GM10266 (cell line): Measurements from ENCODE around the gene CABLES1.

ENCODE experiments used
- DNase-seq: peaks from one replicate; pipeline ENCODE4 v3.0.0; 2012; ENCODE audit errors: extremely low spot score
- CTCF ChIP-seq: IDR thresholded peaks from 2 replicates; pipeline ENCODE4 v1.5.1; 2012; ENCODE audit warnings: mild to moderate bottlenecking, low read depth; ENCODE audit not compliant: control insufficient read depth, insufficient read depth; ENCODE audit errors: missing control alignments

The CABLES1 gene

GRCh38 chr18:23235860-23236259 is 100.6 kb downstream of the CABLES1 start:
- DNase-seq, result no peak
- TF ChIP-seq CTCF, result no peak

- TF ChIP-seq CTCF, result no peak
- DNase-seq, result no peak
Measured at GRCh38 chr18:23236876-23237468, 101.7 kb downstream of the CABLES1 start.

GRCh38 chr18:23237524-23238151 is 102.4 kb downstream of the CABLES1 start:
- peak; percentile 37 for TF ChIP-seq CTCF
- peak; percentile 68 for DNase-seq

- no peak for DNase-seq
Measured at GRCh38 chr18:23238152-23238531, 102.9 kb downstream of the CABLES1 start.

DNA sequence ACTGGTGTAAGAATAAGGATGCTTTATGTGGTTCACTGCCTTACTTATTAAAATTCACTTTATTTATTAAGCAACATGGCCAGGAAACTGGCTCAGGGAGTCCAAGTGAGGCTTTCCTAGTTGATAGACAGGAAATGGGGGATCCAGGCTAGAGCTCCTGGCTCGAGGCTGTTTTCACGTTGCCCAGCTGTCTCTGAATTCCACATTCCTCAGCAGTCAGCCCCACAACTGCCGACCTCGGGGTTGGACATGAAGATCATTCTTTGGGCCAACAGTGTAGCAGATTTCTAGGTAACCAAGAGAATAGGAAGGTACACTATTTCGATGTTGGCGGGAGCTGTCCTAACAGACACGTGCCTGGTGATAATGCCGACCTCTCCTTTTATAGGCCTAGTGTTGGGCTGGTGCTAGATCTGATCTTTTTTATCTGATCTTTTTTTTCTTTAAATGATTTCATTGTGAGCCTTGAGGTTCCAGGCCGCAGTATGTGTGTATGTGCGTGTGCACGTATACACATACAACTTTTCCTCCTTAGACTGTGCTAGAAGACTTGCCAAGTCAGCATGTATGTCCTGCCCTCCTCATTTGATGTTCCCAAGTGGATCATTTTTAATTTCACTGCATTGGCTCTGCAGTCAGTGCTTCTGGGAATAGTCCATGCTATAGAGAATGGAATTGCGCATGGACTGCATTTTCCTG is 103.5 kb downstream of the CABLES1 start:
- DNase-seq, result no peak
- TF ChIP-seq CTCF, result no peak

More at GRCh38 chr18:23238152-23238531, 102.9 kb downstream of the CABLES1 start:
- no peak for TF ChIP-seq CTCF

- no peak for DNase-seq
- no peak for TF ChIP-seq CTCF
Measured at GRCh38 chr18:23239350-23239692, 104.0 kb downstream of the CABLES1 start.
